Measurements from ENCODE around the gene LSAMP. TPM values are rescaled to one million over a fixed set of nuclear protein-coding genes. Genes with fewer than 3 reads are reported as not detected.
A peak's percentile ranks its signal among the peaks of the same experiment; 100 is the strongest.

The LSAMP gene
- total RNA-seq, 1 experiment from 2014 or later: 5.7 TPM

DNA sequence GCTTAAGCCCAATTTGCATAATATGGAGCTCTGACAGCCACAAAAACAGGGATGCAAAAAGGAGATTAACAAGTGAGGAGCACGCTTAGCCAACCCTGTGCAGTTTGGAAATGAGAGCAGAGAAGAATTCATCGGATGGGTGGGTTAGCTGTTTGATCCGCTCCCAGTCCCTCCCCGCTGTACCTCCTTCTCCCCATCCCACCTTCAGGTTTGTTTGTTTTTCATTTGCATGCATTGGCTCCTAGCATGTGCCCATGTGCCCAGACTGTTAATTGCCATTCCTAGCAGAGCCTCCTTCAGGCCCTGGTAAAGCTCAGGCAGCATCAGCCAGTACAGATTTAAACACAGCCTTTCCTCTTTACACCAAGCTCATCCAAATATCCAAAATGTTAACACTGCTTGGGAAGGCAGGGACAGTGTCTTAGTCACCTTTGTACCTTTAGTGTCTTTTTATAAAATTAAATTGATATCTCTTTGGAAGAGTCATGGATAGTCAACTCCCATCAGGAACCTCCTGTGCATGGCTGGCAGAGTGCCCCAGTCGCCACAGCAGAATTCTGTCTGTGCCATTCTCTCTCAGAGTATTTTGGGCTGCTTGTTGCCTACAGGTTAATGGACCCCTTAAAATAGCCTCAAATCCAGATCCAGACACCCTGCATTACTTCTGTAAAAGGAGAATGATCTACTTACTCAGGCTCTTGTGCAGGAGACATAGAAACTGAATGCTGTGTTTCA, 244.2 kb downstream of the LSAMP start:
- Mint-ChIP-seq H3K4me1 (peaks cover 13% of the 10 kb centered on the region), H3K4me3 (no peak overlapping the region), H3K27ac (no peak overlapping the region), H3K36me3 (no peaks in the 10 kb centered on the region), H3K27me3 (ENCODE audit: low read depth) (peaks cover 2% of the 10 kb centered on the region; the same call in 1 of the 2 replicates), H3K9me3 (peaks cover 6% of the 10 kb centered on the region; the same call in 1 of the 2 replicates)
- DNase-seq (ENCODE audit: low spot score): no peak
- ChIA-PET POLR2A (no interaction called here), CTCF (interaction anchor here (1.6 kb wide), 1 partner anchor 215 kb away, joined by 5 read pairs; no protein-coding TSS in a partner anchor)
- peak; percentile 73 for ATAC-seq
- TF ChIP-seq, protein P1, sequence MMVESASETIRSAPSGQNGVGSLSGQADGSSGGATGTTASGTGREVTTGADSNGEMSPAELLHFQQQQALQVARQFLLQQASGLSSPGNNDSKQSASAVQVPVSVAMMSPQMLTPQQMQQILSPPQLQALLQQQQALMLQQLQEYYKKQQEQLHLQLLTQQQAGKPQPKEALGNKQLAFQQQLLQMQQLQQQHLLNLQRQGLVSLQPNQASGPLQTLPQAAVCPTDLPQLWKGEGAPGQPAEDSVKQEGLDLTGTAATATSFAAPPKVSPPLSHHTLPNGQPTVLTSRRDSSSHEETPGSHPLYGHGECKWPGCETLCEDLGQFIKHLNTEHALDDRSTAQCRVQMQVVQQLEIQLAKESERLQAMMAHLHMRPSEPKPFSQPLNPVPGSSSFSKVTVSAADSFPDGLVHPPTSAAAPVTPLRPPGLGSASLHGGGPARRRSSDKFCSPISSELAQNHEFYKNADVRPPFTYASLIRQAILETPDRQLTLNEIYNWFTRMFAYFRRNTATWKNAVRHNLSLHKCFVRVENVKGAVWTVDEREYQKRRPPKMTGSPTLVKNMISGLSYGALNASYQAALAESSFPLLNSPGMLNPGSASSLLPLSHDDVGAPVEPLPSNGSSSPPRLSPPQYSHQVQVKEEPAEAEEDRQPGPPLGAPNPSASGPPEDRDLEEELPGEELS (CRISPR knock-in tag; IDR thresholded peaks at IDR 0.05): no peak
- TF ChIP-seq FOXP1 (CRISPR knock-in tag; IDR thresholded peaks at IDR 0.05; ENCODE audit: borderline replicate concordance): no peak
- no peak for TF ChIP-seq SOX15 (CRISPR knock-in tag; IDR thresholded peaks at IDR 0.05)
- TF ChIP-seq, protein P2, sequence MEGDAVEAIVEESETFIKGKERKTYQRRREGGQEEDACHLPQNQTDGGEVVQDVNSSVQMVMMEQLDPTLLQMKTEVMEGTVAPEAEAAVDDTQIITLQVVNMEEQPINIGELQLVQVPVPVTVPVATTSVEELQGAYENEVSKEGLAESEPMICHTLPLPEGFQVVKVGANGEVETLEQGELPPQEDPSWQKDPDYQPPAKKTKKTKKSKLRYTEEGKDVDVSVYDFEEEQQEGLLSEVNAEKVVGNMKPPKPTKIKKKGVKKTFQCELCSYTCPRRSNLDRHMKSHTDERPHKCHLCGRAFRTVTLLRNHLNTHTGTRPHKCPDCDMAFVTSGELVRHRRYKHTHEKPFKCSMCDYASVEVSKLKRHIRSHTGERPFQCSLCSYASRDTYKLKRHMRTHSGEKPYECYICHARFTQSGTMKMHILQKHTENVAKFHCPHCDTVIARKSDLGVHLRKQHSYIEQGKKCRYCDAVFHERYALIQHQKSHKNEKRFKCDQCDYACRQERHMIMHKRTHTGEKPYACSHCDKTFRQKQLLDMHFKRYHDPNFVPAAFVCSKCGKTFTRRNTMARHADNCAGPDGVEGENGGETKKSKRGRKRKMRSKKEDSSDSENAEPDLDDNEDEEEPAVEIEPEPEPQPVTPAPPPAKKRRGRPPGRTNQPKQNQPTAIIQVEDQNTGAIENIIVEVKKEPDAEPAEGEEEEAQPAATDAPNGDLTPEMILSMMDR (IDR thresholded peaks at IDR 0.05): no peak
- no peak for TF ChIP-seq GTF2I (CRISPR knock-in tag; conservative IDR thresholded peaks at IDR 0.05)
- TF ChIP-seq, protein P3, sequence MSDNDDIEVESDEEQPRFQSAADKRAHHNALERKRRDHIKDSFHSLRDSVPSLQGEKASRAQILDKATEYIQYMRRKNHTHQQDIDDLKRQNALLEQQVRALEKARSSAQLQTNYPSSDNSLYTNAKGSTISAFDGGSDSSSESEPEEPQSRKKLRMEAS (CRISPR knock-in tag; IDR thresholded peaks at IDR 0.05): no peak

DNA sequence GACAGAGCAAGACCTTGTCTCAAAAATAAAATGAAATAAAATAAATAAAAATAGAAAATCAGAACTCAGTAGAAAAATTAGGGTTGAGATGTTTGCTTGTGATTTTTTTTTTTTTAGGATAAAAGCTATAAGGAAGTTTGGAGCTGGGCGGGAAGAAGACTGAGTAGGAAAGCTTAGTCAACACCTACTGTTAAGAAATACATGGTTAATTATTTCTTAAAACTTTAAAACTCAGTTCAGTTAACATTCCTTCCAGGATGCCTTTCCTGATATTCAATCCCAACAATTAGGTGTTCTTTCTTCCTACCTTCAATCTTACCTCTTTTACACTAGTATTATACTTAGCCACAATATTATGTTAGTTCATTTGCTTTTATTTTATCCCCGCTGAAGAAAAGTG, 246.2 kb downstream of the LSAMP start:
- H3K9me3 Mint-ChIP-seq: peaks cover 6% of the 10 kb centered on the region; the same call in 1 of the 2 replicates
- peaks cover 2% of the 10 kb centered on the region; the same call in 1 of the 2 replicates for H3K27me3 Mint-ChIP-seq (ENCODE audit: low read depth)
- ChIA-PET POLR2A (no interaction called here), CTCF (interaction anchor here (0.7 kb wide), 1 partner anchor 318 kb away, joined by 4 read pairs; no protein-coding TSS in a partner anchor)
- no peak overlapping the region for H3K4me3 Mint-ChIP-seq
- peaks cover 13% of the 10 kb centered on the region for H3K4me1 Mint-ChIP-seq
- no peaks in the 10 kb centered on the region for H3K36me3 Mint-ChIP-seq
- ATAC-seq (no peak), DNase-seq (ENCODE audit: low spot score) (no peak)
- H3K27ac Mint-ChIP-seq: no peak overlapping the region
- no peak for TF ChIP-seq ZNF671 (CRISPR knock-in tag; IDR thresholded peaks at IDR 0.05)
- TF ChIP-seq, protein P4, sequence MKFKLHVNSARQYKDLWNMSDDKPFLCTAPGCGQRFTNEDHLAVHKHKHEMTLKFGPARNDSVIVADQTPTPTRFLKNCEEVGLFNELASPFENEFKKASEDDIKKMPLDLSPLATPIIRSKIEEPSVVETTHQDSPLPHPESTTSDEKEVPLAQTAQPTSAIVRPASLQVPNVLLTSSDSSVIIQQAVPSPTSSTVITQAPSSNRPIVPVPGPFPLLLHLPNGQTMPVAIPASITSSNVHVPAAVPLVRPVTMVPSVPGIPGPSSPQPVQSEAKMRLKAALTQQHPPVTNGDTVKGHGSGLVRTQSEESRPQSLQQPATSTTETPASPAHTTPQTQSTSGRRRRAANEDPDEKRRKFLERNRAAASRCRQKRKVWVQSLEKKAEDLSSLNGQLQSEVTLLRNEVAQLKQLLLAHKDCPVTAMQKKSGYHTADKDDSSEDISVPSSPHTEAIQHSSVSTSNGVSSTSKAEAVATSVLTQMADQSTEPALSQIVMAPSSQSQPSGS (CRISPR knock-in tag; IDR thresholded peaks at IDR 0.05; ENCODE audit: borderline replicate concordance, low read depth): no peak
- TF ChIP-seq, protein P5, sequence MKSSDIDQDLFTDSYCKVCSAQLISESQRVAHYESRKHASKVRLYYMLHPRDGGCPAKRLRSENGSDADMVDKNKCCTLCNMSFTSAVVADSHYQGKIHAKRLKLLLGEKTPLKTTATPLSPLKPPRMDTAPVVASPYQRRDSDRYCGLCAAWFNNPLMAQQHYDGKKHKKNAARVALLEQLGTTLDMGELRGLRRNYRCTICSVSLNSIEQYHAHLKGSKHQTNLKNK (CRISPR knock-in tag; IDR thresholded peaks at IDR 0.05): no peak
- no peak for TF ChIP-seq NR1H2 (CRISPR knock-in tag; IDR thresholded peaks at IDR 0.05)
- TF ChIP-seq, protein P6, sequence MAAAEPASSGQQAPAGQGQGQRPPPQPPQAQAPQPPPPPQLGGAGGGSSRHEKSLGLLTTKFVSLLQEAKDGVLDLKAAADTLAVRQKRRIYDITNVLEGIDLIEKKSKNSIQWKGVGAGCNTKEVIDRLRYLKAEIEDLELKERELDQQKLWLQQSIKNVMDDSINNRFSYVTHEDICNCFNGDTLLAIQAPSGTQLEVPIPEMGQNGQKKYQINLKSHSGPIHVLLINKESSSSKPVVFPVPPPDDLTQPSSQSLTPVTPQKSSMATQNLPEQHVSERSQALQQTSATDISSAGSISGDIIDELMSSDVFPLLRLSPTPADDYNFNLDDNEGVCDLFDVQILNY (CRISPR knock-in tag; IDR thresholded peaks at IDR 0.05): no peak
- TF ChIP-seq, protein P7, sequence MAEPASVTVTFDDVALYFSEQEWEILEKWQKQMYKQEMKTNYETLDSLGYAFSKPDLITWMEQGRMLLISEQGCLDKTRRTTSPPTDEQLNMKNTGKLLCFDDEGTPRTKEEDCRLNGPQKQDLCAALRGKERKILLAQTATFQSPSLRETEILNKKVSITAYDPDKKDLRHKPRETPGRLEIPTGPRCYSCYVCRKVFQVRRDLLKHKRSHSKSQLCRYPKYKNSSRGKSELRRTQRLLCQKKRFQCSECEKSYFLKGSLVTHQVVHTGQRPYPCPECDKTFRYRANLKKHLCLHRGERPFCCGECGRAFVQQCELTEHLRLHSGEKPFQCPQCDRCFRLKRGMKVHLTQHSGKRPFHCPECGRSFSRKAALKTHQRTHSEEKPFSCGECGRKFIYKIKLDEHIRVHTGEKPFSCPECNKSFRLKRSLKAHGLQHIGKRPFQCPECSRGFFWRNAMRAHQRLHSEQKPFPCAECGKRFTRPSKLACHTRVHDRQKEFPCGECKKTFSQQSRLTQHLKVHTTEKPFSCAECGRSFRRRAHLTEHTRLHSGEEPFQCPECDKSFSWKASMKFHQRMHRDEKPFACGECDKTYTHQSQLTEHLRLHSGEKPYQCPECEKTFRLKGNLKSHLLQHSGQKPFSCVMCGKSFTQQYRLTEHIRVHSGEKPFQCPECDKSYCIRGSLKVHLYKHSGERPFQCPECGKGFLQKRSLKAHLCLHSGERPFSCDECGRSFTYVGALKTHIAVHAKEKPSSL (CRISPR knock-in tag; conservative IDR thresholded peaks at IDR 0.05): no peak
- no peak for TF ChIP-seq TEAD1 (CRISPR knock-in tag; IDR thresholded peaks at IDR 0.05)
- TF ChIP-seq, protein P8, sequence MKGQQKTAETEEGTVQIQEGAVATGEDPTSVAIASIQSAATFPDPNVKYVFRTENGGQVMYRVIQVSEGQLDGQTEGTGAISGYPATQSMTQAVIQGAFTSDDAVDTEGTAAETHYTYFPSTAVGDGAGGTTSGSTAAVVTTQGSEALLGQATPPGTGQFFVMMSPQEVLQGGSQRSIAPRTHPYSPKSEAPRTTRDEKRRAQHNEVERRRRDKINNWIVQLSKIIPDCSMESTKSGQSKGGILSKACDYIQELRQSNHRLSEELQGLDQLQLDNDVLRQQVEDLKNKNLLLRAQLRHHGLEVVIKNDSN (CRISPR knock-in tag; IDR thresholded peaks at IDR 0.05): no peak
- TF ChIP-seq RELA (CRISPR knock-in tag; IDR thresholded peaks at IDR 0.05; ENCODE audit: borderline replicate concordance): no peak
- no peak for TF ChIP-seq ETV6 (CRISPR knock-in tag; IDR thresholded peaks at IDR 0.05)
- TF ChIP-seq ZNF423 (CRISPR knock-in tag; IDR thresholded peaks at IDR 0.05): no peak
- TF ChIP-seq HMGA2 (CRISPR knock-in tag; IDR thresholded peaks at IDR 0.05): no peak
- TF ChIP-seq, protein P9, sequence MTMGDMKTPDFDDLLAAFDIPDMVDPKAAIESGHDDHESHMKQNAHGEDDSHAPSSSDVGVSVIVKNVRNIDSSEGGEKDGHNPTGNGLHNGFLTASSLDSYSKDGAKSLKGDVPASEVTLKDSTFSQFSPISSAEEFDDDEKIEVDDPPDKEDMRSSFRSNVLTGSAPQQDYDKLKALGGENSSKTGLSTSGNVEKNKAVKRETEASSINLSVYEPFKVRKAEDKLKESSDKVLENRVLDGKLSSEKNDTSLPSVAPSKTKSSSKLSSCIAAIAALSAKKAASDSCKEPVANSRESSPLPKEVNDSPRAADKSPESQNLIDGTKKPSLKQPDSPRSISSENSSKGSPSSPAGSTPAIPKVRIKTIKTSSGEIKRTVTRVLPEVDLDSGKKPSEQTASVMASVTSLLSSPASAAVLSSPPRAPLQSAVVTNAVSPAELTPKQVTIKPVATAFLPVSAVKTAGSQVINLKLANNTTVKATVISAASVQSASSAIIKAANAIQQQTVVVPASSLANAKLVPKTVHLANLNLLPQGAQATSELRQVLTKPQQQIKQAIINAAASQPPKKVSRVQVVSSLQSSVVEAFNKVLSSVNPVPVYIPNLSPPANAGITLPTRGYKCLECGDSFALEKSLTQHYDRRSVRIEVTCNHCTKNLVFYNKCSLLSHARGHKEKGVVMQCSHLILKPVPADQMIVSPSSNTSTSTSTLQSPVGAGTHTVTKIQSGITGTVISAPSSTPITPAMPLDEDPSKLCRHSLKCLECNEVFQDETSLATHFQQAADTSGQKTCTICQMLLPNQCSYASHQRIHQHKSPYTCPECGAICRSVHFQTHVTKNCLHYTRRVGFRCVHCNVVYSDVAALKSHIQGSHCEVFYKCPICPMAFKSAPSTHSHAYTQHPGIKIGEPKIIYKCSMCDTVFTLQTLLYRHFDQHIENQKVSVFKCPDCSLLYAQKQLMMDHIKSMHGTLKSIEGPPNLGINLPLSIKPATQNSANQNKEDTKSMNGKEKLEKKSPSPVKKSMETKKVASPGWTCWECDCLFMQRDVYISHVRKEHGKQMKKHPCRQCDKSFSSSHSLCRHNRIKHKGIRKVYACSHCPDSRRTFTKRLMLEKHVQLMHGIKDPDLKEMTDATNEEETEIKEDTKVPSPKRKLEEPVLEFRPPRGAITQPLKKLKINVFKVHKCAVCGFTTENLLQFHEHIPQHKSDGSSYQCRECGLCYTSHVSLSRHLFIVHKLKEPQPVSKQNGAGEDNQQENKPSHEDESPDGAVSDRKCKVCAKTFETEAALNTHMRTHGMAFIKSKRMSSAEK (CRISPR knock-in tag; IDR thresholded peaks at IDR 0.05; ENCODE audit: borderline replicate concordance): no peak
